BLaER1 treated with 17β-estradiol and CSF1 and Interleukin-3, amounts not matched to agents 10 nM and 100 nM (cell line): ENCODE data around the gene TNN.
"Not testable (repeated sequence)": the region's sequence is repeated elsewhere in the genome, so short reads cannot be mapped to it uniquely, and the experiment has no call there.

Experiments
- H3K27ac ChIP-seq, 11 experiments: shearing (Covaris generic); formaldehyde crosslinking; 2 replicates each; pipeline ENCODE4 v1.8.1; 2022
- H3K27me3 ChIP-seq, 11 experiments: shearing (Covaris generic); formaldehyde crosslinking; 2 replicates each; pipeline ENCODE4 v1.8.1; 2022
- H3K36me3 ChIP-seq, 11 experiments: shearing (Covaris generic); formaldehyde crosslinking; 2 replicates each; pipeline ENCODE4 v1.8.1; 2022
- H3K4me1 ChIP-seq, 10 experiments: shearing (Covaris generic); formaldehyde crosslinking; 2 replicates each; pipeline ENCODE4 v1.8.1; 2022
- H3K4me2 ChIP-seq, 11 experiments: shearing (Covaris generic); formaldehyde crosslinking; 2 replicates each; pipeline ENCODE4 v1.8.1; 2022
- H3K4me3 ChIP-seq, 10 experiments: shearing (Covaris generic); formaldehyde crosslinking; 2 replicates each; pipeline ENCODE4 v1.8.1; 2022
- H3K9ac ChIP-seq, 11 experiments: shearing (Covaris generic); formaldehyde crosslinking; 2 replicates each; pipeline ENCODE4 v1.8.1; 2022
- H3K9me3 ChIP-seq, 11 experiments: shearing (Covaris generic); formaldehyde crosslinking; replicated peaks in 1 of 11; 2 replicates each; pipeline ENCODE4 v1.8.1; 2022
- H4K20me1 ChIP-seq, 11 experiments: shearing (Covaris generic); formaldehyde crosslinking; 2 replicates each; pipeline ENCODE4 v1.8.1; 2022
- Cebpa-rat ChIP-seq, 11 experiments: shearing (Covaris generic); IDR thresholded peaks; 2 replicates each; pipeline ENCODE4 v1.8.1; 2022

Gene TNN, protein sequence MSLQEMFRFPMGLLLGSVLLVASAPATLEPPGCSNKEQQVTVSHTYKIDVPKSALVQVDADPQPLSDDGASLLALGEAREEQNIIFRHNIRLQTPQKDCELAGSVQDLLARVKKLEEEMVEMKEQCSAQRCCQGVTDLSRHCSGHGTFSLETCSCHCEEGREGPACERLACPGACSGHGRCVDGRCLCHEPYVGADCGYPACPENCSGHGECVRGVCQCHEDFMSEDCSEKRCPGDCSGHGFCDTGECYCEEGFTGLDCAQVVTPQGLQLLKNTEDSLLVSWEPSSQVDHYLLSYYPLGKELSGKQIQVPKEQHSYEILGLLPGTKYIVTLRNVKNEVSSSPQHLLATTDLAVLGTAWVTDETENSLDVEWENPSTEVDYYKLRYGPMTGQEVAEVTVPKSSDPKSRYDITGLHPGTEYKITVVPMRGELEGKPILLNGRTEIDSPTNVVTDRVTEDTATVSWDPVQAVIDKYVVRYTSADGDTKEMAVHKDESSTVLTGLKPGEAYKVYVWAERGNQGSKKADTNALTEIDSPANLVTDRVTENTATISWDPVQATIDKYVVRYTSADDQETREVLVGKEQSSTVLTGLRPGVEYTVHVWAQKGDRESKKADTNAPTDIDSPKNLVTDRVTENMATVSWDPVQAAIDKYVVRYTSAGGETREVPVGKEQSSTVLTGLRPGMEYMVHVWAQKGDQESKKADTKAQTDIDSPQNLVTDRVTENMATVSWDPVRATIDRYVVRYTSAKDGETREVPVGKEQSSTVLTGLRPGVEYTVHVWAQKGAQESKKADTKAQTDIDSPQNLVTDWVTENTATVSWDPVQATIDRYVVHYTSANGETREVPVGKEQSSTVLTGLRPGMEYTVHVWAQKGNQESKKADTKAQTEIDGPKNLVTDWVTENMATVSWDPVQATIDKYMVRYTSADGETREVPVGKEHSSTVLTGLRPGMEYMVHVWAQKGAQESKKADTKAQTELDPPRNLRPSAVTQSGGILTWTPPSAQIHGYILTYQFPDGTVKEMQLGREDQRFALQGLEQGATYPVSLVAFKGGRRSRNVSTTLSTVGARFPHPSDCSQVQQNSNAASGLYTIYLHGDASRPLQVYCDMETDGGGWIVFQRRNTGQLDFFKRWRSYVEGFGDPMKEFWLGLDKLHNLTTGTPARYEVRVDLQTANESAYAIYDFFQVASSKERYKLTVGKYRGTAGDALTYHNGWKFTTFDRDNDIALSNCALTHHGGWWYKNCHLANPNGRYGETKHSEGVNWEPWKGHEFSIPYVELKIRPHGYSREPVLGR (N-terminal part only)

DNA sequence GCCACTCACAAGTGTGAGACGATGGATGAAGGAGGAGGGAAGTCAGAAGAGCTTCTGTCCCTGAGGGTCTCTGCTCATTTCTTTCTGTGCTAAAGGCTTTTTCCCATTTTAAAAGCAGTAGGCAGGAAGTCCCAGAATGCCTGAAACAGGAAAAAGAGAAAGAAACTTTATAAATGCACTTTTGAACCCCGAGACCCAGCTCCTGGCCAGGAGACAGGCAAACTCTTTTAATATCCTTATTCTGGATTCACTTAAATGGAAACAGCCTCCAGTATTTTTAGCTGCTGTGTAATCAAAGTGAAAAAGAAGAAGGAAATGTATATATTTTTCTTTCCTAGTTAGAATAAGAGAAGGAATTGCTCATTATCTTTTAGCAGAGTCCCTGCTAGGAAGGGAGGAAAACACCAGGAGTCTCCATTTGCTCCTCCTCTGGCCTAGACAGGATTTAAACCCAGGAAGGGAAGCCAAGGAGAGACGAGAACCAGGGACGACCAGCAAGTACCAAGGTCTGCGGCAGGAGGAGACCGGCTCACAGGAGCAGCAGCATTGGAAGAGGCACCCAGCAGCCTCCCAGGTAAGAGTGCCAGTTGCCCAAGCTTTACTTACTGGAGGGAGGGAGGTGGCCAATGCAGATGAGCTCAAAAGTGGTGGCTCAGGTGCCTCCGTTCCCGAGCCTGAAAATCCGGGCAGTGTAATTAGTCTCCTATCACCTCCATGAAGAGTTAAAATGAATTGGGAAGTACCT lies at the start of gene TNN:
Gene TNN (plus strand): TSS at position 472 of the 745 bp plus-strand sequence. CDS start 9,586 bp downstream, outside the sequence.
- Histone ChIP-seq H3K9ac (no peak within 1 kb of the TSS), H4K20me1 (no peaks in the 10 kb centered on the region), H3K36me3 (no peaks in the 10 kb centered on the region), H3K27me3 (no peaks in the 10 kb centered on the region), H3K9me3 (no peaks in the 10 kb centered on the region), H3K4me2 (0 out of 22 replicates have a peak within 1 kb of the TSS, but pooled peaks of 1 of the 11 experiments have one; percentile 19), H3K4me3 (no peak within 1 kb of the TSS), H3K4me1 (peaks cover 14 to 34% (median 25%) of the 10 kb centered on the region in 10 experiments), H3K27ac (no peak within 1 kb of the TSS)
- TF ChIP-seq Cebpa-rat (IDR thresholded peaks at IDR 0.05), result no peak

DNA sequence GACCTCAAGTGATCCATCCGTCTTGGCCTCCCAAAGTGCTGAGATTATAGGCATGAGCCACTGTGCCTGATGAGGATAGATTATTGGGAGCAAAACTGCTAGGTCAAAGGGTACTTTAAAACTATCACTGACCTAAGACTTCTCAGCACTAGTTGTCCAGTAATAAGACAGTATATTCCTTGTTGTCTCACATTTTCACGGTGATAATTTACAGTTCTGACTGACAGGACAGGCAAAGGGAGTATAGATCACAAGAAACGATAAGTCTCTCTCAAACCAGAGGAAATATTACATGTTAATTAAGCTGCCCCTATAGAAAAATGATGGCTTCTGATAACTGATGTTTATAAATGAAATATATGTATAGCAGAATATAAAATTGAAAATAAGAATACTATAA lies 48.1 kb upstream of the TNN start:
- peaks cover 48 to 70% (median 63%) of the 10 kb centered on the region in 11 experiments for H3K36me3 ChIP-seq
- no peak for TF ChIP-seq Cebpa-rat (IDR thresholded peaks at IDR 0.05)

GRCh38 chr1:175023043-175023921 lies 44.4 kb upstream of the TNN start, which contains the start of gene MRPS14:
MRPS14 (minus strand) TSS chr1:175023425; CDS start chr1:175023408, 17 bp downstream.
- Histone ChIP-seq H3K27ac (peak within 1 kb of the TSS; percentile 74 to 93 (median 89)), H3K9me3 (peaks cover 0 to 14% (median 0%) of the 10 kb centered on the region in 11 experiments; a peak in 7 of 22 replicates), H3K36me3 (peaks cover 11 to 33% (median 26%) of the 10 kb centered on the region in 11 experiments), H3K4me2 (peak within 1 kb of the TSS; percentile 80 to 96 (median 89)), H3K9ac (peak within 1 kb of the TSS; percentile 87 to 94 (median 92)), H3K4me3 (peak within 1 kb of the TSS; percentile 86 to 96 (median 88)), H4K20me1 (peaks cover 0 to 13% (median 4%) of the 10 kb centered on the region in 11 experiments; a peak in 4 of 22 replicates), H3K4me1 (peaks cover 7 to 21% (median 13%) of the 10 kb centered on the region in 10 experiments), H3K27me3 (no peaks in the 10 kb centered on the region)
- no peak for TF ChIP-seq Cebpa-rat (IDR thresholded peaks at IDR 0.05)

More for the DNA sequence above, 48.1 kb upstream of the TNN start:
- Histone ChIP-seq H3K4me1 (peaks cover 7 to 38% (median 15%) of the 10 kb centered on the region in 10 experiments), H3K27me3 (no peaks in the 10 kb centered on the region), H3K4me2 (no peak overlapping the region), H3K27ac (no peak overlapping the region), H4K20me1 (peaks cover 0 to 41% (median 14%) of the 10 kb centered on the region in 11 experiments; a peak in 15 of 22 replicates), H3K4me3 (no peak overlapping the region), H3K9ac (no peak overlapping the region), H3K9me3 (peaks cover 0 to 9% (median 0%) of the 10 kb centered on the region in 11 experiments; a peak in 6 of 22 replicates)

GRCh38 chr1:175023922-175024242 lies 43.8 kb upstream of the TNN start:
- H3K27me3 ChIP-seq, result not testable (repeated sequence)
- H3K27ac ChIP-seq, result peak overlapping the region; percentile 56 to 93 (median 89); a peak in 21 of 22 replicates
- peaks cover 0 to 13% (median 4%) of the 10 kb centered on the region in 11 experiments; a peak in 4 of 22 replicates for H4K20me1 ChIP-seq
- H3K4me1 ChIP-seq, result peaks cover 7 to 21% (median 13%) of the 10 kb centered on the region in 10 experiments
- H3K4me3 ChIP-seq, result peak overlapping the region; percentile 86 to 96 (median 88)
- peak overlapping the region; percentile 67 to 94 (median 92); a peak in 21 of 22 replicates for H3K9ac ChIP-seq
- peaks cover 0 to 14% (median 0%) of the 10 kb centered on the region in 11 experiments; a peak in 7 of 22 replicates for H3K9me3 ChIP-seq
- peak overlapping the region; percentile 57 to 78 (median 67) for H3K4me2 ChIP-seq
- peaks cover 6 to 27% (median 20%) of the 10 kb centered on the region in 11 experiments; a peak in 18 of 22 replicates for H3K36me3 ChIP-seq

DNA sequence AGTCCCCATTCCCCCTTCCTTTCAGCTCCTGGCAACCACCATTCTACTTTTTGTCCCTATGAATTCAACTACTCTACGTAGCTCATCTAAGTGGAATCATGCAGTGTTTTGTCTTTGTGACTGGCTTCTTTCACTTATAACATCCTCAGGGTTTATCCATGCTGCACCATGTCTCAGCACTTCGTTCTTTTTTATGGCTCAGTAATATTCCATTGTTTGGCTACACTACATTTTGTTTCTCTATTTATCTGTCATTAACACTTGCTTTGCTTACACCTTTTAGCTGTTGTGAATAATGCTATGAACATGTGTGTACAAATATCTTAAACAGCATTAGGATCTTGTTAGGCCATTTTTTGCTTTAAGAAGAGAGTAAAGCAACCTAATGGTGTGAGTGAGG lies 42.9 kb upstream of the TNN start:
- peaks cover 0 to 18% (median 13%) of the 10 kb centered on the region in 11 experiments; a peak in 13 of 22 replicates for H3K36me3 ChIP-seq
- H3K27me3 ChIP-seq, result no peaks in the 10 kb centered on the region
- TF ChIP-seq Cebpa-rat (IDR thresholded peaks at IDR 0.05), result no peak
- no peak overlapping the region for H3K4me2 ChIP-seq
- H3K4me1 ChIP-seq, result peaks cover 7 to 23% (median 15%) of the 10 kb centered on the region in 10 experiments
- peaks cover 0 to 13% (median under 1%) of the 10 kb centered on the region in 11 experiments; a peak in 3 of 22 replicates for H4K20me1 ChIP-seq
- no peak overlapping the region for H3K27ac ChIP-seq
- H3K4me3 ChIP-seq, result no peak overlapping the region
- H3K9me3 ChIP-seq, result peaks cover 0 to 14% (median 0%) of the 10 kb centered on the region in 11 experiments; a peak in 7 of 22 replicates
- no peak overlapping the region for H3K9ac ChIP-seq

DNA sequence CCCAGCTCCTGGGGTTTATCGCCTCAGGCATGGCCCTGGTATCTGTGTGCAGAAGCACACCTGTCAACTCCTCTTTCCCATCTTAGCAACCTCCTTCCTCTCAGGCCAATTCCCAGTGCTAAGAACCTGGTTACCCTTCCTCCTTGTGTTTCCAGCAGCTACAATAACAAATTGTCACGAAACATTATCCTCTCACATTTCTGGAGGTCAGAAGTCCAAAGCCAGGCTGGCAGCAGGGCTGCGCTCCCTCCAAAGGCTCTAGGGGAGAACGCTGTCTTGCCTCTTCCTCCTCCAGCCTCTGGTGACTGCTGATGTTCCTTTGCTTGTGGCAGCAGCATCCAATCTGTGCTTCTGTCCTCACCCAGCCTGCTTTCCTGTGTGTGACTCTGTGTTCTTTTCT lies 33.7 kb upstream of the TNN start:
- Histone ChIP-seq H3K9me3 (no peaks in the 10 kb centered on the region), H4K20me1 (no peaks in the 10 kb centered on the region), H3K27me3 (no peaks in the 10 kb centered on the region), H3K4me2 (no peak overlapping the region), H3K9ac (no peak overlapping the region), H3K36me3 (no peaks in the 10 kb centered on the region), H3K4me1 (peaks cover 0 to 23% (median 5%) of the 10 kb centered on the region in 10 experiments; a peak in 9 of 20 replicates), H3K27ac (no peak overlapping the region), H3K4me3 (no peak overlapping the region)
- no peak for TF ChIP-seq Cebpa-rat (IDR thresholded peaks at IDR 0.05)

DNA sequence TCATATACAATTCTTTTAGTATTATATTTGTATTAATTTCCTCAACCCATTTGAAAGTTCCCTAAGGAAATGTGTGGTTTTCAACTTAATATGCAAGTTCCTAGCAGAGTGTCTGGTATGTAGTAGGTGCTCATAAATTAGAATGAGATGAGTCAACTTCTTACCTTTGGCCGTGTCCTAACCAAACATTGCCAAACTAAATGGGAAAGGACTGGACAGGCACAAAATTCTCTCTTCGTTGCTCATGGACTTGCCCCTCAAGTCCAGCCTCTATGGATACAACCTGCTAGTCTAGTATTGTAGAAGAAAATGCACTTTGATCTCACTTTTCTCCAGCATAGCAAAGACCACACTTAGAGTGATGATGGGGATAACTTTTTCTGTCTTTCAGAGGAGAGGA lies 32.9 kb upstream of the TNN start:
- H3K9ac ChIP-seq, result no peak overlapping the region
- H3K9me3 ChIP-seq, result no peaks in the 10 kb centered on the region
- no peak overlapping the region for H3K4me3 ChIP-seq
- H3K36me3 ChIP-seq, result no peaks in the 10 kb centered on the region
- no peaks in the 10 kb centered on the region for H4K20me1 ChIP-seq
- H3K4me2 ChIP-seq, result no peak overlapping the region
- H3K27ac ChIP-seq, result no peak overlapping the region
- no peak for TF ChIP-seq Cebpa-rat (IDR thresholded peaks at IDR 0.05)
- H3K27me3 ChIP-seq, result no peaks in the 10 kb centered on the region
- H3K4me1 ChIP-seq, result peaks cover 0 to 23% (median 4%) of the 10 kb centered on the region in 10 experiments; a peak in 7 of 20 replicates
